ENCODE measurements around the gene MTFR2.

MTFR2 gene

GRCh38 chr6:136216503-136217401 is 33.4 kb downstream of the MTFR2 start:
- Mint-ChIP-seq H3K27me3 (no peaks in the 10 kb centered on the region), H3K9me3 (ENCODE audit: low read depth) (no peaks in the 10 kb centered on the region), H3K4me1 (ENCODE audit: low read depth) (no peaks in the 10 kb centered on the region), H3K27ac (no peak overlapping the region), H3K4me3 (no peak overlapping the region), H3K36me3 (no peaks in the 10 kb centered on the region)

DNA sequence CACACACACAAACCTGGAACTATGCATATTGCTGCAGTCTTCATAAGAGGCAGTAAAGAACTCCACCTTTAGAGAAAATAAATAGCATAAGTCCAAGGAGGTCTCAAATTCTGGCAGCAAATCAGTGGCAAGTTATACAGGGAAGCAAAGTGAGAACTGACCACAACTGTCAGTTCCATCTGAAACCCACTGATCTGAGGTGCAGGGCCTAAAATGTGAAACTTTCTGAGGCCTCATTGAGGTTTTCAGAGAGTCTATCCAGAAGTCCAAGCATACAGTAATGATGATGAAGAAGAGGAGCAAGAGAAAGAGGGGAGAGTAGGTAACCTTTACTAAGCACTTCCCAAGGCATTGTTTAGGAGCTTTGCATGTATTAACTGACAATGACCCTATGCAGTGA is 36.3 kb downstream of the MTFR2 start:
- H3K27me3 Mint-ChIP-seq: no peaks in the 10 kb centered on the region
- no peaks in the 10 kb centered on the region for H3K4me1 Mint-ChIP-seq (ENCODE audit: low read depth)
- no peak overlapping the region for H3K4me3 Mint-ChIP-seq
- H3K9me3 Mint-ChIP-seq (ENCODE audit: low read depth): no peaks in the 10 kb centered on the region
- H3K27ac Mint-ChIP-seq: no peak overlapping the region
- no peaks in the 10 kb centered on the region for H3K36me3 Mint-ChIP-seq

DNA sequence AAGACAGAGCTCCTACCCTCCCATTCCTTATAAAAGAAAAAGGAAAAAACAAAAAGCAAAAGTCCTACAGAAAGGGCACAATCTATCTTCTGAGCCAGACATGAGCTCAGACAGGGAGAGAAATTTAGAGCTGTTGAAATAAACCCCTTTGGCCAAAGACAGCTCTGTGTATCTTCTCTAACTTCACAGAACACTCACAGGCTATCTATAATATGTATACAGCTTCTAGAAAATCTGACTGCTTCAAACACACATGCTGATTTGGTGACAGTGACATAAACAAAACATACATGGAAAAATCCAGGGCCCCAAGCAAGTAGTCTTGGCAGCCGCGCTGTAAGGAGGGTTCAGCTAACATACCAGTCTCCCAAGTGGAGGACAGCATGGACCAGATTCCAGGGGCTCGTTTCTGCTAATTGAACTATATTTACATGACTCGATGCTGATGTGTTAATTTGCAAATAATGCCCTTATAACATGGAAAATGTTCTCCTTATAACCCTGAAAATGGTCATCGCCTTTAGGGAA is 37.0 kb downstream of the MTFR2 start:
- H3K9me3 Mint-ChIP-seq (ENCODE audit: low read depth): no peaks in the 10 kb centered on the region
- H3K4me3 Mint-ChIP-seq: no peak overlapping the region
- H3K4me1 Mint-ChIP-seq (ENCODE audit: low read depth): no peaks in the 10 kb centered on the region
- H3K27ac Mint-ChIP-seq: no peak overlapping the region
- no peaks in the 10 kb centered on the region for H3K36me3 Mint-ChIP-seq
- no peaks in the 10 kb centered on the region for H3K27me3 Mint-ChIP-seq

DNA sequence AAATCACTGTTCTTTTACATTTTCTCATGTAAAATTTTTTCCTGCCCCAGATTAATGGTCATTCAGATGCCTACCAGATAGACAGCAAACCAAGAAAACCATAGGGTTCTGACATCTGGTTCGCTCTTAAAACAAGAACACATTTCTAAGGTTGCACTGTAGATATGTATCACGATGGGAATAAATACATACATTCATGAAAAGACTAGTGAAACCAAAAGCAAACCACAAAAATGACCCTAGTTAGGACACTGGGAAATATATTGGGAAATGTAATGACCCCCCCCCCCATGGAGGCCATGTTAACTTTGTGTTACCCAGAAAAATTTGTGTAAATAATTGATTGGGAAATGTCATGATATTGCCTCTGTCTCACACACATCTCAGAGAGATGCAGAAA is 37.5 kb downstream of the MTFR2 start:
- Mint-ChIP-seq H3K36me3 (no peaks in the 10 kb centered on the region), H3K27ac (no peak overlapping the region), H3K4me1 (ENCODE audit: low read depth) (no peaks in the 10 kb centered on the region), H3K4me3 (no peak overlapping the region), H3K27me3 (no peaks in the 10 kb centered on the region), H3K9me3 (ENCODE audit: low read depth) (no peaks in the 10 kb centered on the region)

DNA sequence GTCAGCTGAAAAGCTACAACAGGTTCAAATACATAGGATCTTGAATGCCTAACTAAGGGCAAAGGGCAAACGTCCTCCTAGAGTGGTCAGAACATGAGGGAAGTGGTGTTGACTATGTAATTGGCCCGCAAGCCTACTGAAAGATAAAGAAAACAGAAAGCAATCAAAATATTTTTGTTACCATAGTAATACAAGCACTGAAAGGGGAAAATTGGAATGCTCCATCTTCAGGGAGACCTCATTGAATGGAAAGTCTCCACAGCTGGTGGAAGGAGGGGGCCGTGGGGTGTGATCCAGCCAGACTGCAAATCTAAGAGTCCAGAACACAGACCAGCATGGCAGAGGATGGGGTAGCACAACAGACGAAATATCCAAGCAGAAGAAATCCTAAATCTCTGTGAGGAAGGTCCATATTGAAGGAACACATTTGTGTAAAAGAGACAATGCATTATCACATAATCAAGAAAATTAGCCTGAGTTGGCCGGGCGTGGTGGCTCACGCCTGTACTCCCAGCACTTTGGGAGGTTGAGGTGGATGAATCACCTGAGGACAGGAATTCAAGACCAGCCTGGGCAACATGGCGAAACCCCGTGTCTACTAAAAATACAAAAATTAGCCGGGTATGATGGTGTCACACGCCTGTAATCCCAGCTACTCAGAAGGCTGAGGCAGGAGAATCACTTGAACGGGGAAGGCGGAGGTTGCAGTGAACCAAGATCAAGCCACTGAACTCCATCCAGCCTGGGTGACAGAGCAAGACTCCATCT is 39.5 kb downstream of the MTFR2 start:
- Mint-ChIP-seq H3K9me3 (ENCODE audit: low read depth) (no peaks in the 10 kb centered on the region), H3K27ac (no peak overlapping the region), H3K27me3 (no peaks in the 10 kb centered on the region), H3K4me3 (no peak overlapping the region), H3K4me1 (ENCODE audit: low read depth) (no peaks in the 10 kb centered on the region), H3K36me3 (peaks cover 2% of the 10 kb centered on the region)

GRCh38 chr6:136209496-136209895 is 40.6 kb downstream of the MTFR2 start:
- Mint-ChIP-seq H3K27me3 (no peaks in the 10 kb centered on the region), H3K27ac (no peak overlapping the region), H3K9me3 (ENCODE audit: low read depth) (no peaks in the 10 kb centered on the region), H3K36me3 (peaks cover 2% of the 10 kb centered on the region), H3K4me3 (no peak overlapping the region), H3K4me1 (ENCODE audit: low read depth) (no peaks in the 10 kb centered on the region)

DNA sequence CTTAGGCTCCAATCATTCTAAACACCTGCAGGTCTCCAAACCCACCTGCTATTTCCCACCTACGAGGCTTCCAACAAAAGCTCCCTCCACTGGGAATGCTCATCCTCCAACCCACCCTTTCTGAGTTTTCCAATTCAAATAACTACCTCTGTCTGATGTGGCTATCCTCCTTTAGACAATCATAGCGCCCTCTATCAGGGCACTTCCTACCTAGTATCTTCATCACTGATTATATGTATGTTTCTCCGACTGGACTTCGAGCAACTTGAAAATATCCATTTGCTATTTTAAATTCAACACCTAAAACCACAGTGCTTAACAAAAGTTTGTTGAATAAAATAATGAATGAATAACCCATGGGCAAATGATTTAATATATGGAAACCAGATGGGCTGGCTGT is 41.3 kb downstream of the MTFR2 start:
- Mint-ChIP-seq H3K4me3 (no peak overlapping the region), H3K9me3 (ENCODE audit: low read depth) (no peaks in the 10 kb centered on the region)

DNA sequence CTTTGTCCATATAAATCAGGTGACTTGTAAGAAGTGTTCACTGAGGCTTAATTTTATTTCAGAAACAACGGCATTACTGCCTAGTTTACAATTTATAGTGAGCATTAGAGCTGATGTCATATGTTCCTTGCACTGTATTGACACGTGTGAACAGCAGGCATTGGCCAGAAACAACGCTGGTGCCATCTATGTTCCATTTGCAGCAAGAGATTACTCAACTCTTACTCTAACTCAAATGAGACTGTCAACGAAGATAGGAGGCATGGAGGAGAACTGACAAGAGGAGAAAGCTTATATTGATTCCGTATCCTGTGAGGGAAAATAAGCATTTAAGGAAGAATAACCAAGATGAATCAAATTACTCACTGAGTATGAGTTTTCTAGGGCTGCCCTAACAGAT is 48.4 kb downstream of the MTFR2 start:
- H3K27me3 Mint-ChIP-seq: no peaks in the 10 kb centered on the region
- no peaks in the 10 kb centered on the region for H3K4me1 Mint-ChIP-seq (ENCODE audit: low read depth)
- no peaks in the 10 kb centered on the region for H3K36me3 Mint-ChIP-seq
- H3K27ac Mint-ChIP-seq: no peak overlapping the region
- no peaks in the 10 kb centered on the region for H3K9me3 Mint-ChIP-seq (ENCODE audit: low read depth)
- H3K4me3 Mint-ChIP-seq: no peak overlapping the region

More for the DNA sequence above, 41.3 kb downstream of the MTFR2 start:
- Mint-ChIP-seq H3K36me3 (peaks cover 2% of the 10 kb centered on the region), H3K27me3 (no peaks in the 10 kb centered on the region), H3K4me1 (ENCODE audit: low read depth) (no peaks in the 10 kb centered on the region), H3K27ac (no peak overlapping the region)

GRCh38 chr6:136192902-136193301 is 57.2 kb downstream of the MTFR2 start:
- H3K27me3 Mint-ChIP-seq: no peaks in the 10 kb centered on the region
- no peak overlapping the region for H3K4me3 Mint-ChIP-seq
- no peak overlapping the region for H3K27ac Mint-ChIP-seq
- H3K9me3 Mint-ChIP-seq (ENCODE audit: low read depth): no peaks in the 10 kb centered on the region
- H3K36me3 Mint-ChIP-seq: no peaks in the 10 kb centered on the region
- no peaks in the 10 kb centered on the region for H3K4me1 Mint-ChIP-seq (ENCODE audit: low read depth)

- H3K4me1 Mint-ChIP-seq (ENCODE audit: low read depth): no peaks in the 10 kb centered on the region
- no peaks in the 10 kb centered on the region for H3K36me3 Mint-ChIP-seq
- no peaks in the 10 kb centered on the region for H3K27me3 Mint-ChIP-seq
- H3K27ac Mint-ChIP-seq: no peak overlapping the region
- H3K9me3 Mint-ChIP-seq (ENCODE audit: low read depth): no peaks in the 10 kb centered on the region
- no peak overlapping the region for H3K4me3 Mint-ChIP-seq
Observed at GRCh38 chr6:136191606-136192312, 58.4 kb downstream of the MTFR2 start.

GRCh38 chr6:136189104-136189503 is 61.0 kb downstream of the MTFR2 start:
- Mint-ChIP-seq H3K9me3 (ENCODE audit: low read depth) (no peaks in the 10 kb centered on the region), H3K4me1 (ENCODE audit: low read depth) (no peaks in the 10 kb centered on the region), H3K36me3 (no peaks in the 10 kb centered on the region), H3K27ac (no peak overlapping the region), H3K4me3 (no peak overlapping the region), H3K27me3 (no peaks in the 10 kb centered on the region)

GRCh38 chr6:136188486-136188885 is 61.6 kb downstream of the MTFR2 start:
- H3K4me3 Mint-ChIP-seq: no peak overlapping the region
- H3K9me3 Mint-ChIP-seq (ENCODE audit: low read depth): no peaks in the 10 kb centered on the region
- H3K4me1 Mint-ChIP-seq (ENCODE audit: low read depth): no peaks in the 10 kb centered on the region
- H3K27me3 Mint-ChIP-seq: no peaks in the 10 kb centered on the region
- H3K36me3 Mint-ChIP-seq: no peaks in the 10 kb centered on the region
- no peak overlapping the region for H3K27ac Mint-ChIP-seq

- H3K36me3 Mint-ChIP-seq: no peaks in the 10 kb centered on the region
- no peak overlapping the region for H3K27ac Mint-ChIP-seq
- no peaks in the 10 kb centered on the region for H3K27me3 Mint-ChIP-seq
- H3K4me1 Mint-ChIP-seq (ENCODE audit: low read depth): no peaks in the 10 kb centered on the region
- no peak overlapping the region for H3K4me3 Mint-ChIP-seq
- no peaks in the 10 kb centered on the region for H3K9me3 Mint-ChIP-seq (ENCODE audit: low read depth)
Observed at GRCh38 chr6:136186363-136186762, 63.7 kb downstream of the MTFR2 start.

DNA sequence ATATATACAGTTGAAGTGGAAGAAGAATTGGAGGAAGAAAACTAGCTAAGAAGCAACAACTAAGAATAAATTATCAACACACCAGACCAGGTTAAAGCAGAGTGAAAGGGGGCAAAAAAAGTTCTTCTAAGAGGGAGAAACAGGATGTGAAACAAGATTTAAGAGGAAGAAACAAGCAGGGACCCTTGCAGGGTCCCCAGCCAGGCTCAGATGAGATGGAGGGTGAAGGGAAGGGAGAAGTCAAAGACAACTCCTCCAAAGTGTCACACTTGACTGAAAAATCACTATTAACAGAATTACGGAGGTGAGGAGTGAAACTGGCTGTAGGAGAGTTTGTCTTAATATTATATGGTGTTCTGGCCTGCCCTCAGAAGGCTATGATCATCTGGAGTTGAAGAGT is 65.4 kb downstream of the MTFR2 start:
- H3K4me1 Mint-ChIP-seq (ENCODE audit: low read depth): no peaks in the 10 kb centered on the region
- H3K9me3 Mint-ChIP-seq (ENCODE audit: low read depth): no peaks in the 10 kb centered on the region
- no peaks in the 10 kb centered on the region for H3K27me3 Mint-ChIP-seq
- no peaks in the 10 kb centered on the region for H3K36me3 Mint-ChIP-seq
- no peak overlapping the region for H3K4me3 Mint-ChIP-seq
- H3K27ac Mint-ChIP-seq: no peak overlapping the region

DNA sequence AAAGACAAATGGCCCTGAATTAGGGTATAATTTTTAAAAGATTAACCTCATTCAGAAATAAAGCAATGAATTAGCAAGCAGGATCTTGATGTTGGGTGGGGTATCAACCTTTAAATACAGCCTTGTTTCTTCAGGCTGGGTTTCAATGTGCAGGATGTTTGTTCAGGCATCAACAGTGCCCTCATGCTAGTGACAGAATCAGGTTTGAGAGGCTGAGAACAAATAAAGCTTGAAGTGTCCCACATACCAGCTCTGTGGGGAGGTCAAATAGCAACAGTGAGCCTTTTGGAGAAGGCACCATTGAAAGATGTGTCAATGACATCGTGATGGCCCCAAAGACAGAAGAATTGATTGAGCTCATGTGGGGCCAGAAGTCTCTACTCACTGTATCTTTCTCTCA is 68.2 kb downstream of the MTFR2 start:
- Mint-ChIP-seq H3K27ac (no peak overlapping the region), H3K27me3 (no peaks in the 10 kb centered on the region), H3K4me1 (ENCODE audit: low read depth) (no peaks in the 10 kb centered on the region), H3K36me3 (peaks cover 3% of the 10 kb centered on the region), H3K9me3 (ENCODE audit: low read depth) (no peaks in the 10 kb centered on the region), H3K4me3 (no peak overlapping the region)

All from activated naive CD8-positive, alpha-beta T cell (primary cell).